CD14-positive monocyte (primary cell): ENCODE results near the gene CYP4V2. TPM values are rescaled to one million over a fixed set of nuclear protein-coding genes. Genes with fewer than 3 reads are reported as not detected.

ENCODE experiments used
- DNase-seq, 3 donors: peaks; one replicate each; pipeline ENCODE4 v3.0.0-alpha.2; 2011 to 2022
- H2AFZ ChIP-seq: 2 replicates; pipeline ENCODE4 v1.6.0; 2012; ENCODE audit warnings: mild to moderate bottlenecking, low read depth, low read length, inconsistent platforms; ENCODE audit not compliant: insufficient read depth, poor library complexity, severe bottlenecking
- H3K27ac ChIP-seq, 2 donors: 1 replicate in 1 of 2; 2 replicates in 1 of 2; pipeline ENCODE4 v1.5.1; 2012 to 2013; ENCODE audit warnings: low read length in 2 of 2, control low read depth in 1 of 2, inconsistent platforms in 1 of 2, low read depth in 1 of 2, mild to moderate bottlenecking in 1 of 2
- H3K27me3 ChIP-seq, 2 donors: one replicate each; pipeline versions ENCODE4 v1.6.0 to v1.6.1; 2011 to 2013; ENCODE audit warnings: low read length in 2 of 2; ENCODE audit not compliant: control insufficient read depth in 2 of 2, insufficient read depth in 2 of 2
- H3K36me3 ChIP-seq, 2 donors: replicated peaks in 1 of 2; 1 replicate in 1 of 2; 2 replicates in 1 of 2; pipeline versions ENCODE4 v1.5.1 to v1.6.1; 2012 to 2013; ENCODE audit warnings: low read length in 2 of 2, control low read depth in 1 of 2, inconsistent platforms in 1 of 2, mild to moderate bottlenecking in 1 of 2; ENCODE audit not compliant: insufficient read depth in 2 of 2, control insufficient read depth in 1 of 2
- H3K4me1 ChIP-seq, 2 donors: 1 replicate in 1 of 2; 2 replicates in 1 of 2; pipeline versions ENCODE4 v1.5.1 to v1.6.1; 2012 to 2013; ENCODE audit warnings: low read length in 2 of 2, control low read depth in 1 of 2, inconsistent platforms in 1 of 2, mild to moderate bottlenecking in 1 of 2, moderate library complexity in 1 of 2; ENCODE audit not compliant: insufficient read depth in 2 of 2, control insufficient read depth in 1 of 2
- H3K4me2 ChIP-seq: replicated peaks from 2 replicates; pipeline ENCODE3; 2012; ENCODE audit warnings: low read length, moderate library complexity, mild to moderate bottlenecking; ENCODE audit not compliant: poor library complexity, severe bottlenecking; ENCODE audit errors: extremely low read depth
- H3K4me3 ChIP-seq, 3 experiments: fragments of 200-600 bp in 1 of 3; sonication (generic) in 1 of 3; replicated peaks in 1 of 3; 1 replicate in 2 of 3; 2 replicates in 1 of 3; pipeline ENCODE4 v1.5.1; 2011 to 2013; ENCODE audit warnings: low read length in 3 of 3, mild to moderate bottlenecking in 3 of 3, control low read depth in 2 of 3, low read depth in 2 of 3, inconsistent platforms in 1 of 3, moderate library complexity in 1 of 3
- H3K79me2 ChIP-seq: 2 replicates; pipeline ENCODE4 v1.6.0; 2012; ENCODE audit warnings: mild to moderate bottlenecking, control low read depth, inconsistent platforms, low read length, moderate library complexity; ENCODE audit not compliant: insufficient read depth
- H3K9ac ChIP-seq: 2 replicates; pipeline ENCODE4 v1.6.0; 2017; ENCODE audit warnings: low read length, mild to moderate bottlenecking; ENCODE audit not compliant: insufficient read depth, poor library complexity, severe bottlenecking
- H3K9me3 ChIP-seq, 2 donors: replicated peaks in 1 of 2; 1 replicate in 1 of 2; 2 replicates in 1 of 2; pipeline versions ENCODE4 v1.5.1 to v1.6.1; 2012 to 2013; ENCODE audit warnings: low read length in 2 of 2, control low read depth in 1 of 2; ENCODE audit not compliant: control insufficient read depth in 1 of 2, insufficient read depth in 1 of 2
- H4K20me1 ChIP-seq: 2 replicates; pipeline ENCODE4 v1.6.0; 2012; ENCODE audit warnings: mild to moderate bottlenecking, low read length, control low read depth, moderate library complexity; ENCODE audit not compliant: insufficient read depth
- H3K27ac Mint-ChIP-seq, 7 donors: one replicate each; pipeline ENCODE4 v1.8.0; 2020; ENCODE audit warnings: mild to moderate bottlenecking in 7 of 7, mixed read lengths in 7 of 7, moderate library complexity in 6 of 7, inconsistent platforms in 2 of 7
- H3K27me3 Mint-ChIP-seq, 3 donors: one replicate each; pipeline ENCODE4 v1.8.0; 2021 to 2022; ENCODE audit warnings: low read depth in 3 of 3, mild to moderate bottlenecking in 3 of 3, mixed read lengths in 3 of 3, moderate library complexity in 3 of 3, inconsistent platforms in 1 of 3
- H3K36me3 Mint-ChIP-seq, 2 donors: one replicate each; pipeline ENCODE4 v1.8.0; 2020; ENCODE audit warnings: mixed read lengths in 2 of 2, inconsistent platforms in 1 of 2, mild to moderate bottlenecking in 1 of 2
- H3K4me1 Mint-ChIP-seq: one replicate; pipeline ENCODE4 v1.8.0; 2020; ENCODE audit warnings: mild to moderate bottlenecking, mixed read lengths
- H3K4me3 Mint-ChIP-seq, 2 donors: one replicate each; pipeline ENCODE4 v1.8.0; 2020; ENCODE audit warnings: mild to moderate bottlenecking in 2 of 2, mixed read lengths in 2 of 2, moderate library complexity in 1 of 2
- H3K9me3 Mint-ChIP-seq, 7 donors: one replicate each; pipeline ENCODE4 v1.8.0; 2020 to 2022; ENCODE audit warnings: mixed read lengths in 7 of 7, mild to moderate bottlenecking in 6 of 7, moderate library complexity in 6 of 7, inconsistent platforms in 2 of 7
- WGBS: methylation state at CpG from one replicate; pipeline ENCODE4 v1.1.5; 2013; ENCODE audit warnings: missing lambda C conversion rate; ENCODE audit not compliant: insufficient coverage; 5-methylcytosine and 5-hydroxymethylcytosine counted together
- intact Hi-C, 2 donors: fragments of 100-400 bp; cut with micrococcal nuclease; formaldehyde crosslinking; loops; one replicate each; pipeline versions ENCODE4 v1.15.0 to v1.15.1; 2023
- polyA plus RNA-seq, 3 donors: library from polyadenylated mRNA; depleted of rRNA in 1 of 3; unstranded in 2 of 3; stranded (reverse) in 1 of 3; fragments of 300-500 nt in 2 of 3; fragments of >200 nt in 1 of 3; fragmentation: Illumina TruSeq in 2 of 3; gene quantifications; 1 replicate in 2 of 3; 2 replicates in 1 of 3; pipeline ENCODE4 v1.2.3, GENCODE V29; 2012 to 2021
- TF ChIP-seq, protein P1 (sequence below): fragments of 200-600 bp; IDR thresholded peaks from one replicate; pipeline ENCODE4 v1.8.0; 2022; ENCODE audit warnings: antibody characterized with exemption, mild to moderate bottlenecking

The CYP4V2 gene
- polyA plus RNA-seq, 3 donors = 6.3 to 10.5 (median 6.3) TPM

DNA sequence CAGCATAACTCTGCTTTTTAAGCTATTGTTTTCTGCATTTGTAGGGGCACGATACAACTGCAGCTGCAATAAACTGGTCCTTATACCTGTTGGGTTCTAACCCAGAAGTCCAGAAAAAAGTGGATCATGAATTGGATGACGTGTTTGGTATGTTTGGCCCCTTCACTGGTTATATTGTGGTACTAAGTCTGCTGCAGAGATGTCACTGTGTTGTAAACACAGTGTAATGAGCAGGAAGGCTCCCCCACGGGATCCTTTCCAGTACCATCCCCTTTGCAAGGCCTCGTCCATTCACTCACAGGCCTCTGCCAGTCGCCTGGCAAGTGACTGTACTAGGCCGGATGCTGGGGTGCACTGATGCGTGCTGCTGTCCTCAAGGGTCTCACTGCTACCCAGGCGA, 13.8 kb downstream of the CYP4V2 start:
- Histone ChIP-seq H3K4me2 (no peak overlapping the region), H3K9me3 (peaks cover 17 to 19% of the 10 kb centered on the region in 2 donors), H3K36me3 (peaks cover 0 to 19% of the 10 kb centered on the region in 2 donors), H4K20me1 (no peaks in the 10 kb centered on the region), H2AFZ (no peak overlapping the region), H3K9ac (no peak overlapping the region), H3K4me3 (no peak overlapping the region), H3K79me2 (no peaks in the 10 kb centered on the region), H3K27me3 (no peaks in the 10 kb centered on the region), H3K4me1 (no peaks in the 10 kb centered on the region), H3K27ac (no peak overlapping the region)
- Mint-ChIP-seq H3K27ac (no peak overlapping the region), H3K4me3 (no peak overlapping the region), H3K27me3 (no peaks in the 10 kb centered on the region), H3K9me3 (peaks cover 8 to 24% (median 16%) of the 10 kb centered on the region in 7 donors), H3K36me3 (peaks cover 0 to 7% of the 10 kb centered on the region in 2 donors), H3K4me1 (peaks cover 6% of the 10 kb centered on the region)
- TF ChIP-seq, protein P1, sequence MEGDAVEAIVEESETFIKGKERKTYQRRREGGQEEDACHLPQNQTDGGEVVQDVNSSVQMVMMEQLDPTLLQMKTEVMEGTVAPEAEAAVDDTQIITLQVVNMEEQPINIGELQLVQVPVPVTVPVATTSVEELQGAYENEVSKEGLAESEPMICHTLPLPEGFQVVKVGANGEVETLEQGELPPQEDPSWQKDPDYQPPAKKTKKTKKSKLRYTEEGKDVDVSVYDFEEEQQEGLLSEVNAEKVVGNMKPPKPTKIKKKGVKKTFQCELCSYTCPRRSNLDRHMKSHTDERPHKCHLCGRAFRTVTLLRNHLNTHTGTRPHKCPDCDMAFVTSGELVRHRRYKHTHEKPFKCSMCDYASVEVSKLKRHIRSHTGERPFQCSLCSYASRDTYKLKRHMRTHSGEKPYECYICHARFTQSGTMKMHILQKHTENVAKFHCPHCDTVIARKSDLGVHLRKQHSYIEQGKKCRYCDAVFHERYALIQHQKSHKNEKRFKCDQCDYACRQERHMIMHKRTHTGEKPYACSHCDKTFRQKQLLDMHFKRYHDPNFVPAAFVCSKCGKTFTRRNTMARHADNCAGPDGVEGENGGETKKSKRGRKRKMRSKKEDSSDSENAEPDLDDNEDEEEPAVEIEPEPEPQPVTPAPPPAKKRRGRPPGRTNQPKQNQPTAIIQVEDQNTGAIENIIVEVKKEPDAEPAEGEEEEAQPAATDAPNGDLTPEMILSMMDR = no peak
- intact Hi-C loops = no loop called here
- DNase-seq = no peak
- WGBS = 83% methylated on average over 8 of the region's 8 CpGs

DNA sequence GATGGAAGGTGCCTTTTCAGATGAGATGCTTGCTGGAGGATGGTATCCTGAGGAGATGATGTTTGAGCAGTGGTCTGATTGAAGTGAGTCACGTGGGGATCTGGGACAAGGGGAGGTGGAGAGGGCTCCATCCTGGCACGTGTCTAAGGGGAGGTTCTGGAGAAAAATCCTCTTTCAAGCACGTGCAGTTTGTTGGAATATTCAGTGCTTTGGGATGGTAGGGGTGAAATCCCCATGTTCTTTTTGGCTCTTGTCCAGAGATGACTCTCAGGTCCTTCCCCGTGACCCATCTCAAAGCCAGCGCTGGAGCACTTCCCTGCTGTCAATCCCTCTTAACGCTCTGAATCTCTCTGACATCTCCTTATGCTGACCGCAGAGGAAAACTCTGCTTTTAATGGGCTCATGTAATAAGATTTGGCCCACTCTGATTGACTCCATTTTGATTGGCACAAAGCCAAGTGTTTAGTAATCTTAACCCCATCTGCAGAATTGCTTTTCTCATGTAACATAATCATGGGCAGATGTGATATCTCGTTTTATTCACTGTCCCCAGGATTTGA, 25.2 kb downstream of the CYP4V2 start:
- 94% methylated on average over 6 of the region's 8 CpGs for WGBS
- Histone ChIP-seq H3K9ac (no peak overlapping the region), H3K9me3 (no peaks in the 10 kb centered on the region), H3K79me2 (no peaks in the 10 kb centered on the region), H3K4me1 (no peaks in the 10 kb centered on the region), H3K4me3 (no peak overlapping the region), H3K36me3 (no peaks in the 10 kb centered on the region), H3K4me2 (no peak overlapping the region), H2AFZ (no peak overlapping the region), H3K27me3 (no peaks in the 10 kb centered on the region), H3K27ac (no peak overlapping the region), H4K20me1 (no peaks in the 10 kb centered on the region)
- TF ChIP-seq, protein P1 = no peak
- DNase-seq = no peak
- H3K27me3 Mint-ChIP-seq = peaks cover 0 to 7% (median 0%) of the 10 kb centered on the region in 3 donors
- no peaks in the 10 kb centered on the region for H3K4me1 Mint-ChIP-seq
- H3K4me3 Mint-ChIP-seq = no peak overlapping the region
- intact Hi-C loops = no loop called here
- H3K27ac Mint-ChIP-seq = no peak overlapping the region
- H3K9me3 Mint-ChIP-seq = peaks cover 0 to 7% (median 2%) of the 10 kb centered on the region in 7 donors
- H3K36me3 Mint-ChIP-seq = no peaks in the 10 kb centered on the region
